Omental fat pad (tissue), 4 donors: ENCODE results near the gene SLC36A1. TPM values are rescaled to one million over a fixed set of nuclear protein-coding genes. Genes with fewer than 3 reads are reported as not detected.

Experiments
- ATAC-seq: fragments of 150-250 bp; one replicate; pipeline ENCODE4 v1.9.1; 2016; ENCODE audit warnings: mild to moderate bottlenecking, moderate library complexity; ENCODE audit not compliant: low FRiP score
- DNase-seq: peaks from one replicate; pipeline ENCODE4 v3.0.0-alpha.2; 2019; ENCODE audit warnings: low spot score
- total RNA-seq, 4 donors: library from RNA; depleted of rRNA; stranded (reverse); fragments of >200 nt; gene quantifications; one replicate each; pipeline ENCODE4 v1.1.0, GENCODE V29; 2016
- TF ChIP-seq, protein P1 (sequence below), 3 donors: fragments of 450-650 bp; IDR thresholded peaks; one replicate each; pipeline ENCODE4 v1.5.1; 2016 to 2017; ENCODE audit warnings: antibody characterized with exemption in 3 of 3, mild to moderate bottlenecking in 3 of 3, moderate library complexity in 2 of 3

The SLC36A1 gene
- total RNA-seq, 4 donors from 2014 or later: 10.0 to 20.3 (median 17.1) TPM

DNA sequence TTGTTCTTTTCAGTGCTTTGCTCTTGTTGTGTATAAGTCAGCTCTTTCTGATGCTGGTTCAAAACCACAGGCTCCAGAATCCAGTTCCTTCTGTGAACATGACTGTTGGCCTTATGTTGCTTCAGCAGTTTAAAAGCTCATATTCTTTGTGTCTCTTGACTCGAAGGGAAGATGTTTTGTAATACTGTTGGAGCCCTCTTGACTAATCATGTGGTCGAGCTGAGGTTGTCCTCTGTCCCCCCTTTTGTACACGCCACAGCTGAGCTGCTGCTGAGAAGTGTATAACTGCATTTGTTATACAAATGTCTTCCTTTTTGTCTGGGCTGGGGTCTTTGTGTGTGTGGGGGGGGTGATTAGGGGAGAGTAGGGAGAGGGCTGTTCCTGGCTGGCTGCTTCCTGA, 35.8 kb downstream of the SLC36A1 start:
- no peak for DNase-seq
- TF ChIP-seq, protein P1, sequence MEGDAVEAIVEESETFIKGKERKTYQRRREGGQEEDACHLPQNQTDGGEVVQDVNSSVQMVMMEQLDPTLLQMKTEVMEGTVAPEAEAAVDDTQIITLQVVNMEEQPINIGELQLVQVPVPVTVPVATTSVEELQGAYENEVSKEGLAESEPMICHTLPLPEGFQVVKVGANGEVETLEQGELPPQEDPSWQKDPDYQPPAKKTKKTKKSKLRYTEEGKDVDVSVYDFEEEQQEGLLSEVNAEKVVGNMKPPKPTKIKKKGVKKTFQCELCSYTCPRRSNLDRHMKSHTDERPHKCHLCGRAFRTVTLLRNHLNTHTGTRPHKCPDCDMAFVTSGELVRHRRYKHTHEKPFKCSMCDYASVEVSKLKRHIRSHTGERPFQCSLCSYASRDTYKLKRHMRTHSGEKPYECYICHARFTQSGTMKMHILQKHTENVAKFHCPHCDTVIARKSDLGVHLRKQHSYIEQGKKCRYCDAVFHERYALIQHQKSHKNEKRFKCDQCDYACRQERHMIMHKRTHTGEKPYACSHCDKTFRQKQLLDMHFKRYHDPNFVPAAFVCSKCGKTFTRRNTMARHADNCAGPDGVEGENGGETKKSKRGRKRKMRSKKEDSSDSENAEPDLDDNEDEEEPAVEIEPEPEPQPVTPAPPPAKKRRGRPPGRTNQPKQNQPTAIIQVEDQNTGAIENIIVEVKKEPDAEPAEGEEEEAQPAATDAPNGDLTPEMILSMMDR (IDR thresholded peaks at IDR 0.05): no peak
- no peak for ATAC-seq

DNA sequence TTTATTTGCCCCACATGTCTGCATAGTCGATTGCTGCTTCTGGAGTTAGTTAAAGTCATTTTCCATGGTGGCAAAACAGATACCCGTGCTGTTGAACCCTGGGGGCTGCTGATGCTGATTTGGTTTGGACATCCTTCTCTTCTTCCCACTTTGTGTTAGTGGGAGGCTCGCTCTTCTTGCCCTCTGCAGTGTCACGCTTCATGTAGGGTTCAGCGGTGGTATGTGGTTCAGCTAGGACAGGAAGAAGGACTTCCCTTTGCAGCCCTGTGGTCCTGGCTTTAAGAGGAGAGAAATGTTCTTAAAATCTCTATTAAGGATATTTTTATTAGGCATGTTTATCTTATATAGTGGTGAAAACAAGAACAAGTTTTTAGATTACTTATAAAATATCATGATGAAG, 36.2 kb downstream of the SLC36A1 start:
- DNase-seq (no peak), ATAC-seq (no peak)
- TF ChIP-seq, protein P1 (IDR thresholded peaks at IDR 0.05): no peak

DNA sequence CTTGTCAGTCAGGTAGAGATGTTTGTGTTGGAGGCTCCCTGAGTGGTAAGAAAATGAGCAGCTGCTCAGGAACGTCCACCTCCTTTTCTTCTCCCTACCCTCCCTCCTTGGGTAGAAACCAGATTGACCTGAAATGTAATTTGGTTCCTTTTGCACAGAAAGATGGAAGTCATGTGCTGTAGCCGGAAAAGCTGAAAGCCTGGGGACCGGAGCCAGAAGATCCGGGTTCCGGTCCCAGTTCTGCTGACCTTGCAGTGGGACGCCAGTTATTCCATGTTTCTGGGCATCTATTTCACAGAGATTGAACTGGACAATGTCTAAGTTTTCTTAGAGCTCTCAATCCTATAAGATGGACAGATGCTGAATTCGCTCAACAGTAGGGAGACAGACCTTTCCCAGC, 40.1 kb downstream of the SLC36A1 start:
- ATAC-seq (no peak), DNase-seq (no peak)
- TF ChIP-seq, protein P1 (IDR thresholded peaks at IDR 0.05): no peak

DNA sequence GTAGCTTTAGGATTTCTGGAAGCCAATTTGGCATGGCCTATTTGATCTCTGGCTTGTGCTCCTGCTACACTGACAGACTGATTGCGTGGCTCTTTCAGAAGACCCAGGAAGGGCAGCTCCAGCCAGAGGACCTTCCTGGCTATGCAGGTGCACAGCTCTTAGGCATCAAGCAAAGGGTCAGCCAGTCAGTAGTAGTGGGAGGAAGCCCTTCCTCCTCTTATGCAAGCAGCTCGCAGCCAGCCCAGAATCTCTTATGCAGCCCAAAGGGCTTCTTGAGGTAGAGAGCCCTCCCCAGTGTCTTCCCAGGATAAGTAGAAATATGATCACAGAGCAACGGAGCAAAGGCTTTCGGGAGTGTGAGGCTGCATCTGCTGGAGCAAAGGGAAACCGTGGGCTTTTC, 43.2 kb downstream of the SLC36A1 start:
- ATAC-seq: no peak
- TF ChIP-seq, protein P1 (IDR thresholded peaks at IDR 0.05): no peak
- DNase-seq: no peak

DNA sequence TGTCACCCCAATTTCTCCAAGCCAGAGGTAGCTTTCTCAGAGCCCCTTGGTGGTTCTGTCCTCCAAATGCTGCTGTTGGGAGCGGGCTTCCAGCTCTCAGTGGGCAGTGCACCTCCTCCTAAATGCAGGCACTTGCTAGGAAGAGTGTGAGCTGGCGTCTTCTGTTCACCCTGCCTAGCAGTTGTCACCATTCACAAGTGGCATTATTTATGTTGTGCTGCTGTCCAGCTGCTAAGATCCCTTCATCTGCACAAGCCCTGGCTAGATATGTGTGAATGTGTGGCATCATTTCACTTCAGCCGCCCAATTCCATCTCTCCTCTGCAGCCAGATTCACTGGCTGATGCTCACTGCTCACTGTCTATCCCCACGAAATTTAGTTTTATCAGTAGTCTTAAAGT, 43.7 kb downstream of the SLC36A1 start:
- TF ChIP-seq, protein P1 (IDR thresholded peaks at IDR 0.05): no peak
- ATAC-seq (no peak), DNase-seq (no peak)

DNA sequence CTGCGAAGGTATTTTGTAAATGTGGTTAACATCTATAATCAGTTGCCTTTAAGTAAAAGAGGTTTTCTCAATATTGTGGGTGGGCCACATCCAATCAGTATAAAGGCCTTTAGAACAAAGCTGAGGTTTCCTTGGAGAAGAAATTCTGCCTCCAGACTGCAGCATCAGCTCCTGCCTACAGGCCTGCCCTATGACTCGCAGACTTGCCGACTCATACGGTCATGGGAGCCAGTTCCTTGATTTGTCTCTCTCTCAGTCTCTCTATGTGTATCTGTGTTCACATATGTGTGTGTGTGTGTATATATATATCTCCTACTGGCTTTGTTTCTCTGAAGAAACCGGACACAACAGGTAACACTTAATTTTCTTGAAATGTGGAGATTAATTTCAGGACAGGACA, 45.3 kb downstream of the SLC36A1 start:
- DNase-seq: no peak
- ATAC-seq: no peak
- TF ChIP-seq, protein P1 (IDR thresholded peaks at IDR 0.05): no peak

DNA sequence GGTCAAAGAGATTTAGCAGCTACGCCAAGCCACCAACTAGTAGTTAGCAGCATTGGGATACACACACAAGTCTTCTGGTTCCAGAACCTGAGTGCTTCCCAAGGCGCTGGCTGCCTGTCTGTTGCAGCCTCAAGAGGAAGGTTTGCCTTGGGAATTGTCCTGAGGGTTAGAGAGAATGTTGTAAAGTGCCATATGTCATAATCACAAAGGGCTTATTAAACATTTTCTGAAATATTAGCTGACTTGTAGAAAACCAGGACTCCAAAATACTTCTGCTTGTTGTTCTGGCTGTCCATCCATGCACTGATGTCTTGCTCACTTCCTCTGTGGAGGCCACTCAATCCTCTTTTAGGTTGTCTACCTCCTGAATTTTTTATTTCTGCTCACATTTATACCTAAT, 46.3 kb downstream of the SLC36A1 start:
- TF ChIP-seq, protein P1 (IDR thresholded peaks at IDR 0.05): no peak
- DNase-seq: no peak
- ATAC-seq: no peak
